GM18858 (cell line): ENCODE measurements around the gene PTTG1IP.

Source experiments
- ATAC-seq: cut with Tn5 transposase; IDR thresholded peaks from one replicate; pipeline ENCODE4 v1.9.1; 2021; ENCODE audit not compliant: unreplicated experiment

The PTTG1IP gene

GRCh38 chr21:44910229-44911067 lies 37.0 kb upstream of the PTTG1IP start:
- ATAC-seq = no peak

GRCh38 chr21:44909719-44910118 lies 36.2 kb upstream of the PTTG1IP start:
- ATAC-seq = no peak

GRCh38 chr21:44908908-44909307 lies 35.4 kb upstream of the PTTG1IP start:
- no peak for ATAC-seq

GRCh38 chr21:44907966-44908895 lies 34.7 kb upstream of the PTTG1IP start:
- ATAC-seq = no peak

- ATAC-seq = no peak
Measured at GRCh38 chr21:44907225-44907965, 33.9 kb upstream of the PTTG1IP start.

GRCh38 chr21:44905728-44906090 lies 32.2 kb upstream of the PTTG1IP start:
- ATAC-seq = no peak

- no peak for ATAC-seq
Measured at GRCh38 chr21:44905016-44905727, 31.7 kb upstream of the PTTG1IP start.

- ATAC-seq = no peak
Measured at GRCh38 chr21:44904141-44904923, 30.8 kb upstream of the PTTG1IP start.

- no peak for ATAC-seq
Measured at GRCh38 chr21:44903689-44904088, 30.2 kb upstream of the PTTG1IP start.

- ATAC-seq = no peak
Measured at GRCh38 chr21:44903050-44903685, 29.7 kb upstream of the PTTG1IP start.

- ATAC-seq = no peak
Measured at GRCh38 chr21:44902268-44903049, 29.0 kb upstream of the PTTG1IP start.

- ATAC-seq = no peak
Measured at GRCh38 chr21:44901391-44902074, 28.0 kb upstream of the PTTG1IP start.

- no peak for ATAC-seq
Measured at GRCh38 chr21:44900559-44901251, 27.2 kb upstream of the PTTG1IP start.

- ATAC-seq = no peak
Measured at GRCh38 chr21:44899768-44900558, 26.5 kb upstream of the PTTG1IP start.

GRCh38 chr21:44898851-44899767 lies 25.6 kb upstream of the PTTG1IP start:
- ATAC-seq = no peak
